GM21723 (cell line): Measurements from ENCODE around the gene TIMM23.
"Not testable (repeated sequence)": the region's sequence is repeated elsewhere in the genome, so short reads cannot be mapped to it uniquely, and the experiment has no call there.

ENCODE experiments used
- ATAC-seq: cut with Tn5 transposase; IDR thresholded peaks from one replicate; pipeline ENCODE4 v1.9.1; 2021; ENCODE audit warnings: mild to moderate bottlenecking, moderate library complexity; ENCODE audit not compliant: unreplicated experiment

The TIMM23 gene

DNA sequence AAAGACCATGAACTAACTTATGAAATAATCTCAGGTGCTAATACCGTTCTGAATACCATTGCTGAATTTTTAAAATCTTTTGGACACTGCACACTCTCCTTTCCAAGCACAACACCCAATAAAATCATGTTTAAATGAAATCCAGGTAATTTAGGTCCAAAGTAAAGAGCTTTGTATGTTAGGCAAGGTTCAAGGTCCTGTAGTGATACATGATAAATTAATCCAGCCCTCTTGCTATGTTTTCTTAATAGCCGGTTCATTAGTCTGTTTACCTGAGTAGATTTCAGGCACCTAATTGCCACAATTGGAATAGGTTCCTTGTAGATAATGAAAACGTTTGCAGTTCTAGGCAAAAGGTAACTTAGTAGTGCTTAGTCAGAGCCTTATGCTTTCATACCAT, 13.3 kb downstream of the TIMM23 start:
- not testable (repeated sequence) for ATAC-seq

DNA sequence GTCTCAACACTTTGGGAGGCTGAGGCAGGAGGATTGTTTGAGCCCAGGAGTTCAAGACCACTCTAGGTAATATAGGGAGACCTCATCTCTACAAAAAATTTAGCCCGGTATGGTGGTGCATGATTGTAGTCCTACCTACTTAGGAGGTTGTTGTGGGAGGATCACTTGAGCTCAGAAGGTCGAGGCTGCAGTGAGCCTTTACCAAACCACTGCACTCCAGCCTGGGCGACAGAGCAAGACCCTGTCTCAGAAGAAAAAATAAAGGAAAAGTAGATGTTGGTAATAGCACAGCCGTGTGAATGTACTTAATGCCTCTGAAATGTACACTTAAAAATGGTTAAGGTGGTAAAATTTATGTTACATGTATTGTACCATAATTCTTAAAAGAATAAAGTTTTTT, 25.3 kb downstream of the TIMM23 start:
- no peak for ATAC-seq

DNA sequence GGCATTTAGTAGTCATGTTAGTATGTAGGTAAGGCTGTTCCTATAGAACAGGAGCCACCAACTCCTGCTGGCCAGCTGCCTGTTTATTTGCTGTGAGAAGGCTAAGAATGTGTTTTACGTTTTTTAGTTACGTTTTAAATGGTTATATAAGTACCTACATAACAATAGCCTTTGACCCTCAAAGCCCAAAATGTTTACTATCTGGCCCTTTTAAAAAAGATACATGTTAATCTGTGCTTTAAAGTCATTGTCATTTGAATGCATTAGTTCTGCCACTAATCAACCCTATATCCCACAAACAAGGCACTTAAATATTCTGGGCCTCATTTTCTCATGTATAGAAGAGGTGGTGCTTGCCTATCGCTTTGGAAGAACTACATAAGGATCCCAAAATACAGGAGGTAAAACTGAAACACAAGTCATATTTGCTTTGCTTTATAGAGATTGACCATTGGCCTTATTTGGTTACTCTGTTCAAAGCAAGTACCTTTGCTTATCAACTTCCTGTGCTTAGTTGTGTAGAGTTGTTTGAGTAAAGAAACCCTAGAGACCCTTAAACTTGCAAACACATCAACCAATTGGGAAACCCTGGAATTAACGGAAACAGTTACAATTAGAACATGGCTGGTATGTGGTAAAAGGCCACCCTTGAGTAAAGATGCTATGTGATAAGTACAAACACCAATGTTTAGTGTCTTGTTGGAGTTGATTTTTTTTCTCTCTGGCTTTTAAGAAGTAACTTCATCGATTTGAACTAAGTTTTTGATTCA, 25.9 kb downstream of the TIMM23 start:
- no peak for ATAC-seq

DNA sequence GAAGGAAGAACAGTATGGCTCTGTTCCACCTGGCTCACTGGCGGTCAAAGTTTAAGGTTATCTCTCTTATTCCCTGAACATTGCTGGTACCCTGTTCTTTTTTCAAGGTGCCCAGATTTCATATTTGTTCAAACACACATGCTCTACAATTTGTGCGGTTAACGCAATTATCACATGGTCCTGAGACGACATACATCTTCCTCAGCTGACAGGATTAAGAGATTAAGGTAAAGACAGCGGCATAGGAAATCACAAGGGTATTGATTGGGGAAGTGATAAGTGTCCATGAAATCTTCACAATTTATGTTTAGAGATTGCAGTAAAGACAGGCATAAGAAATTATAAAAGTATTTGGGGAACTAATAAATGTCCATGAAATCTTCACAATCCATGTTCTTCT, 27.7 kb downstream of the TIMM23 start:
- not testable (repeated sequence) for ATAC-seq

DNA sequence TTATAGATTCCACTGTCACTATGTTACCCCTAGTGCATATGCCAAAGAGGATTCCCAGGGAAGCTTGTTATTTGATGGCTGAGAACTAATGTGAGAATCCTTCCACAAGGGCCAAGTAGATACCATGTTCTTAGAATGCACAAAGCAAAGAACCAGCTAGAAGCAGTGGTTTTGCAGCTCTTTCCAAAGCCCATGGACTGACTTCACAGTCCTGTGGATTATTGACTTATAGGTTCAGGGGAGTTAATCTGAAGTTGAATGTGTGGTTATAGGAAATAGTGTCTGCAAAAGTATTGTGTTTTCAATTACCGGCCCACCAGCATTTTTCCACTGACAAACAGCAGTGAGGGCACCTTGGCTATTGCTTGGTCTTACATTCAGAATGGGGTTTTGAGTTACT, 28.2 kb downstream of the TIMM23 start:
- no peak for ATAC-seq

DNA sequence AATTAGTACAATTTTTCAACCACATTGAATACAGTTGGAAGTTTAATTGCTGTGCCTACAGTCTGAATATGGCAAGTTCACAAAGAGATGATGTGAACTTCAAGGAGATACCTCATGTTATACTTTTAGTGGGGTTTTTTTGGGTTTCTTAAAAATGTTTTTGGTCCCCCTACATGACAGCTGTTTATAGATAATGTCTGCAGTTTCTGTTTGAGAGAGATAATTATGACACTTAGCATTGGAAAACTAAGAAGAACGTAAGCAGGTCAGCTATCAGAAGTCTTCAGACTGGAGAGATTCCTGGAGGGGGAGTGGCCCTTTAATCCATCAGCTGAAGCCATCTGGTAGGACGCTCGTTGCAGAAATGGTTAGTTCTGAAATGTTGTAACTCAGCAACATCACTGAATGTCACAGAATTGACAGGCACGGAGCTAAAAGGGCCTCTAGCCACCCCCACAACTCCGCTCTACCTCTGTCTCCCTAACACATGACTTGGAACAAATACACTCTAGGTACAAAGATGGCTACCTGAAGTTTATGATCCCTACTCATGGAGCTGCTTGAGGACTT, 29.0 kb downstream of the TIMM23 start:
- ATAC-seq = no peak

DNA sequence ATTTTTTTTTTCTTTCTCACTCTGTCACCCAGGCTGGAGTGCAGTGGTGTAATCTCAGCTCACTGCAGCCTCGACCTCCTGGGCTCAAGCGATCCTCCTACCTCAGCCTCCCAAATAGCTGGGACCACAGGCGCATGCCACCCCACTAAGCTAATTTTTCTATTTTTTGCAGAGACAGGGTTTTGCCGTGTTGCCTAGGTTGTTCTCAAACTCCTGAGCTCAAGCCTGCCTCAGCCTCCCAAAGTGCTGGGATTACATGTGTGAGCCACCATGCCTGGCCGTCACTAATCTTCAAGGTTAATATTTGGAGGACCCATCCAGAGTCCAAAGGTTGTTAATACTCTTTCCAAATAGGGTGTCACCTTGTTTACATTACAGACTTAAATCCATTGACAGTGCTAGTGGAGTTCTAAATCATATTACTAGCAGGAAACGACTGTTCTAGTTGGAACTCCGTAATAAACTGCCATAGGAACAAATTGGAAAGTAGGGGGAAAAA, 29.9 kb downstream of the TIMM23 start:
- not testable (repeated sequence) for ATAC-seq

DNA sequence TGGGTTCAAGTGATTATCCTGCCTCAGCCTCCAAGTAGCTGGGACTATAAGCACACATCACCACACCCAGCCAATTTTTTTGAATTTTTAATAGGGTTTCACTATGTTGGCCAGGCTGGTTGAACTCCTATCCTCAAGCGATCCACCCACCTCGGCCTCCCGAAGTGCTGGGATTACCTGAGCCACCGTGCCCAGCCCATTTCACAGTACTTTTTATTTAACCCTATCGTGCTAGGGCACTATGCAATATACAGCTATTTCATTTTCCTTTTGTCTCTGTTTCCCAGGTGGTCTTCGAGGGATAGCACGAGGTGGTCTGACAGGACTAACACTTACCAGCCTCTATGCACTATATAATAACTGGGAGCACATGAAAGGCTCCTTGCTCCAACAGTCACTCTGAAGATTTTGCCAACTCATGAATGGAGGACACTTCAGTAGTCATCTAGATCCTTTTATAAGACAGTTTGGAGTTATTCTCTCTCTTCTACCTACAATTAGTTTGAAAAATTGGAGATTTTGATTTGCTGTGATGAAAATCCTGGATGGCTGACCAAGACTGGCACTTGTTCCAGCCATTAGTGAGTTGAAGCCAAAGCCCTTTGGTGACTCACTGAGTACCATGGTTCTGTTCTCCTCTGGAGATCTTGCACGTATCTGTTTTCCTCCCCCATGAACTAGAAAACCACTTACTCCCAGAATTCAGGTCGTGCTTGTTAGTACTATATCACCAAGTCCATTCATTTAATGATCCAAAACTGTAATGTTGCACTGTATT, 30.8 kb downstream of the TIMM23 start:
- no peak for ATAC-seq

DNA sequence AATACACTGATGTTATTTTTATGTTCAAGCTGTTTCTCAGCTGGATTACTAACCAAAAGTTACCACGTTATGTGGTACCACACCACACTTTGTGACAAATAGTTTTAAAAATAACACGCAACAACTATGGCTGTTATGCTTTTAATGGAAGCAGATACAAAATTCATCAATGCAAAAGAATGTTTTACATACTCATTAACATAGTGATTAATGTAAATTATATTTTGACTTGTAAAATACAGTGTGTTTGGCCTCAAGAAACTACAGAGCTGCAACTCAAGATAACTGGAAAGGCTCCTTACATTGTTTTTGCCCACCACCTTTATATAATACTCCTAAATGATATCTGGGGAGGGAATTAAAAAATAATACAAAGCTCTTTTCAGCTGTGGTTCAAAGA, 32.7 kb downstream of the TIMM23 start:
- no peak for ATAC-seq

DNA sequence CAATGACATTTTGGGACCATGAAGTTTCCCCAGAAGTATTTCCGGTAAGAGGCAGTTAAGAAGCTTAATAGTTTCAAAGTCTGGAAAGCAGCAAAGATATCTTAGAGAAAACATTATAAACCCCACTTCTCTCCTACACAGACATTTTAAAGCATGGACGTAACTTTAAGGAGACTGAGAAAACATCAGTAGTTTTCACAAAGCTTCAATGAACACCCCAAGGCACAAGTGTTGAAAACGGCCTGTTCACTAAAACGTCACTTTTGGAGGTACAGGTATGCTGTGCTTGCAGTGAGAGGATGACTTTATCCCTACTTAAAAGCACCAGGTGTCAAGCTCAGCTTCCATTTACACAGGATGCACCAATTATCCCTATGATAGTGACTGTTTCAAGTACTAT, 33.1 kb downstream of the TIMM23 start:
- ATAC-seq = no peak

DNA sequence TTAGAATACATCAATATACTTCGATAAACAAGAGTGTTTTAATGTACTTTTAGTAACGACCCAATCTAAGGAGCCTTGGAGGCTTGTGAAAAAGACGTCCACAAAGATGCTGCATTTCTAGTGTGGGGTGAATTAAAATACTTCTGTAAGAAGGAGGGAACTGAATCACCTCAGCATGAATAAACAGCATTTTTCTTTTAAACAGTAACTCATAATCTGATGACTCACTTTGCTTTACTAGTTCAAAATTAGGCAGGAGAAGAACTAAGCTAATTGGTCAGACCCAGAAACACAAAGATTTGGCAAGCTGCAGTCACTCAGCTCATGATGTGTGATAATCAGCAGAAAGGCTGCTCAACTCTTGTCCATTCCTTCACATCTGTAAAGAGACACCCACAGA, 33.9 kb downstream of the TIMM23 start:
- no peak for ATAC-seq

DNA sequence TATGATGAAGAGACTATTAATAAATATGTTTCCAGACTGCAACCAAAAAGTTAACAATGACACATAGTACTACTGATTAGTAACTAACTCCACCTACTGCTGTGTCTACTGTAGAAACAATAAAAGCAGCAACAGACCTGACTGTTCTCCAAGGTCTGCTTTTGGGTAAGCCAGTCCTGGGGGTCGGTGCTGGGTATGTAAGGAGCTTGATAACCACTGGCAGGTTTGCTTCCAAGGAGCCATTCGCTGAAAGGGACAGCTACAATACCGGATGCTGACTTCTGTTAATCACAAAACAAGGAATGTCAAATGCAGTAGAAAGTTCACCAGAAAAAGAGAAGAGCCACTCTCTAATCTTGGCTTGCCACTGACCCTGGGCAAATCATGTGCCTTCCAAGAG, 40.5 kb downstream of the TIMM23 start:
- ATAC-seq = no peak

DNA sequence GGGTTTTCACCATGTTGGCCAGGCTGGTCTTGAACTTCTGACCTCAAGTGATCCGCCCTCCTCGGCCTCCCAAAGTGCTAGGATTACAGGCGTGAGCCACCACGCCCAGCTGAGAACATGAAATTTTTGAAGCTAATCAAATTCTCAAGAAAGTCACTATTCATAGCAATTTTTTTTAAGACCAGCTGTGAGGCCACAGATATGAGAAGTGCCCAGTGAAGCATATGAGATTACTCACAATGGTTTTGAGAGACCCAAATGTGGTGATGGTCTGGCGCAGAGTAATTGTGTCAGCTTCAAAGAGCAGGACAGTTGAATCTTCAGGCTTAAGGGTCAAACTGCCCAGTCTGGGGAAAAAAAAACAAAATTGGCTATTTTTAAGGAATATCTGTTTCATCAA, 41.9 kb downstream of the TIMM23 start:
- no peak for ATAC-seq

DNA sequence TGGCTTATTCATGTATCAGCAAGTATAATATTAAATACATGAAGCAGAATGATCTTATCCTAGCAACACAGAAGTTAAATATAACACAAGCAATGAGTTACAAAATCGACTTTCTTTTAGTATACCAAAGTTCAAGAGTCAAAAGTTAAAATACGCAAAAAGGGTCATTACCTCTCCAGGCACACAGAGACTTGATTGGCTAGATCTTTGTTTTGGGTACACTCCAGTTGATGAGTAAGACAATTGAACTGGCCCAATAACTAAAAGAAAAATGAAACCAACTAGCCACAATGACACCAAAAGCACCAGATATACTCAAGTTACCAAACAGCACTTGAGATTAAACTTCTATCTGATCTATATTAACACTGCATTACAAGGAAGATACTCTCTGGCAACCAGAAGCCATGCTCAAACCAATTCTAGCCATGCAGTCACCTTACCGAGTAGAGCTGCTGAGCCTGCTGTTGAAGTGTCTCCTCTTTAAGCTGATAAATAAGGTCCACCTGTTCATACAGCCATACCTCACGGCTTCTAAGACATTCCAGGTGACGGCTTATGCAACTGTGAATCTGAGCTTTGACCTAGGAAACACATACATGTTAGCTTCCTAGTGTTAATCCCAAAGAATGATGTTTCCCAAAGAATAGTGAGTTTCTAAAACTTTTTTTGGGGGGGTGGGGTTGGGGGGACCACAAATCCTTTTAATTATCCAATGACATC, 42.6 kb downstream of the TIMM23 start:
- ATAC-seq = no peak

DNA sequence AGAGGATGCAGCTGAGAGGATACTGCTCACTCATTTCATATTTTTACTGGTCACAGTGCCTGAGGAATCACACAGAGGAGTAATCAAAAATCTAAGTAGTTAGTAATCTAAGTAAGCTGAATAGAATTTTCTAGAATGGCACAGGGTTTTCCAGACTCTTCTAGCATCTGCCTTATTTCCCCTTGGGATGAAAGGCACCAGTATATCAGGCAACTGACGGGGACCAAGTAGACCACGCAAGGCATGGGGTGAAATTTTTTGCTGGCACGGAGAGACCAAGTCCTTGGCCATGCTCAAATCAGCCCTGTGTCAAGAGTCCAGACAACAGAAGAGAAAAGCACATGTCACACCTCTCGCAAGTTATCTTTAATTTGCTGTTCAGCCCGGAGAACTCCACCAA, 43.9 kb downstream of the TIMM23 start:
- ATAC-seq = no peak

DNA sequence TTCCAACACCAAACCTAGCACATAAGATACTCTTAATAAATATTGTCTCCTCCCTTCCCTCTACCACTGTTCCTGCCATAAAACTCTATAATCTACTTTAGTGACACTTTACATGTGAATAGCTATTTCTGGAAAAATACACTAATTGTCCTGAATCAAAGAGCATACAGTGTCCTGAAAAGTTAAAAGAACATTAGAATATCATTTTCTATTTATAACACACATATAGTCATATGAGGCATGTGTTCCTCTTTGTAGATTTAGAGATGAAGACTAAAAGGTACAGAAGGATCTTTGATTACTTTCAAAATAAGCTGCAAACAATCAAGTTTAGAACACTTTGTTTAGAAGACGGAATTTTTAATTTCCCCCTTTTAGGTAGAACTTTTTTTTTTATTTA, 44.5 kb downstream of the TIMM23 start:
- no peak for ATAC-seq

DNA sequence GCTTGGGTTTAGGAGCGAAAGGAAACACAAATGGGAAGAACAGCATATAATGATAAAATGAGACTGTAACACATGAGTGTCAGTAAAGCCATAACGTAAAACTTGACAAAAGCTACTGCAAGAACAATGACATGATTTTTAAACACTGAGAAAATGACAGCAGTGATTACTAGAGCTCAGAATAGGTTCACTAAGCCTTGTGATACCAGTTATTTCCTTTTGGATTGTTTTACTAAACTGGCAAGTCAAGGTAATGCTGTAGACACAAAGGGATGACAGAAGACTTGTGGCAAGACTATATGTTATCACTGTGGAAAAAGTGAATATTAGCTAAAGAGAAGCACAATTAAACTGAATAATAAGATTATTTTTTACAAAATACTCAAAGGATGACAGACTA, 45.4 kb downstream of the TIMM23 start:
- no peak for ATAC-seq

DNA sequence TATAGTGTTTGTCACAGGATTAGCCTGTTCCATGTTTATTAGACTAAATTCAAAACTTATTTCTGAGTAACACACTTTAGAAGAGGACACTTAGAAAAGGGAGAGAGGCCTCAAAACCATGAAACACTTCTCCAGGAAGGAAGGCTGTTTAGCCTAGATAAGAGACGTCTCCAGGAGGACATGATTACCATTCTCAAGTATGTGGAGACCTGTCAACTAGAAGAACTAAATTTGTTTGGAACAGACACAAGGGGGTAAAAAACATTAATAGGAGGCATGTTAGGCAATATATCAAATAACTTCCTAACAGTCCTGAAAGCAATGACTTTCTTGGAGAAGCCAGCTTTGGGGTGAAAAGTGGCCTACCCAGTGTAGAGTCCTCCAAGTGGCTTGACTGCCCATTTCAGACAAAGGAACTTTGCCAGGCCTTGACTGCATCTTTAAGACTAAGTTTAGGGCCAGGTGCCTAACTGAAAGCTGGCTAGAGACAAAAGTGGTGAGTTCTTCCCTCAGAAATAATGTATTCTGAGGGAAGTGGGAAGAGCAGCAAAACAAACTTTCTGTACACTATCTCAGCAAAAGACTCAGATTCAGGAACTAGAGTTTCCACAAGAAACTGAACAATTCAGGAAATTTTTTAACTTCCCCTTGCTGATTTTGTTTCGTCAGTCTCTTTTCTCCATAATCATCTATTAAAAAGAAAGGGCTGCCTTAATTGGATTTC, 46.3 kb downstream of the TIMM23 start:
- no peak for ATAC-seq

DNA sequence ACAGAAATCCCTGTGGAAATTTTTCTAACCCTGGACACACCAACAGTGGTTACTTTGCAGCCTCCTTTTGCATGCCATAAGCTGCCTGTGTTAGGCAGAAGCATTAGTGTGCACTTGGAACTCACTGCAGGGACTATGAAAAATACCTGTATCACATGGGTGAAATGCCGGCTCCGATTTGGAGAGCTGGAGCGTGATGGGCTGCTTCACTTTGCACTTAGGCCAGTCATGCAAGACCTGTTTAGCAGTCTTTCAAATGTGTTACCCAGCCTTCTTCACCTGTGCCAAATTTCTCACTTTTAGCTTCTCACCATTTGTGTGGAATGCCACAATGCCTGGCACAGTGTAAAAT, 46.9 kb downstream of the TIMM23 start:
- ATAC-seq = no peak

DNA sequence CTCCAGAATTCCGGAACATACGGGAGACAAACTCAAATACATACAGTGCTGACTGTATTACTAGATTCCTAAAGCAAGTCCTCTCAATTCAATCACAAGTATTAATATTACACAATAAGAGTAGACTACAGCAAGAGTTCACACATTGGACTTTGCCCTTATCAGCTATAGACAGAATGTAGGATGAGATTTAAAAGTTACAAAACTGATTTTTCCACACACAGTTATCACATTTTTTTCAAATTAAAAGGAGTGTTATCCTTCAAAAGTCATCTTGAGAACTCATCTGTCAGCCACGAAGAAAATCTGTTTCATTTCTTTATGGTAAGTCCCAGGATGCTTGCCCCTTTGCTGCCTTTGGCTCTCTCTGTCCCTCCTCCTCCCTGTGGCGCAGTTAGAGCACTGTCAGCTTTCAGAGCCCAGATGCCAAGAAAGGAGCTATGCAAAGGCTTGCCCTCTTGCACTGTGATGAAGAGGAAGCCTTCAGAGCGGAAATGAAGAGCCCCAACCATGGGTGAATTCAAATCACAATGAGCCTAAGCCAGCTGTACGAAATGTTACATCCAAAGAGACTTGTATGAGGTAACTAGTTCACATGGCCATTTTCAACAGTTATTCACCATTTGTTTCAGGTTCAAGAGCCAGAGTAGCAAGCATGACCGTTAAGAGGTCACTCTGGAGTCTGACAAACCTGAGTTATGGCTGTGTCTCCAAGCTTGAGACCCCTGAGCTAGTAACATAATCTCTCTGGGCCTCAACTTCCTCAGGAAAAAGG, 47.5 kb downstream of the TIMM23 start:
- ATAC-seq = no peak
